NCI-H1417 (cell line): ENCODE results near the gene LRRC31.

ENCODE experiments used
- DNase-seq, 3 experiments: peaks; one replicate each; lab custom pipeline; 2025; lab: John Stamatoyannopoulos, UW

Gene LRRC31

DNA sequence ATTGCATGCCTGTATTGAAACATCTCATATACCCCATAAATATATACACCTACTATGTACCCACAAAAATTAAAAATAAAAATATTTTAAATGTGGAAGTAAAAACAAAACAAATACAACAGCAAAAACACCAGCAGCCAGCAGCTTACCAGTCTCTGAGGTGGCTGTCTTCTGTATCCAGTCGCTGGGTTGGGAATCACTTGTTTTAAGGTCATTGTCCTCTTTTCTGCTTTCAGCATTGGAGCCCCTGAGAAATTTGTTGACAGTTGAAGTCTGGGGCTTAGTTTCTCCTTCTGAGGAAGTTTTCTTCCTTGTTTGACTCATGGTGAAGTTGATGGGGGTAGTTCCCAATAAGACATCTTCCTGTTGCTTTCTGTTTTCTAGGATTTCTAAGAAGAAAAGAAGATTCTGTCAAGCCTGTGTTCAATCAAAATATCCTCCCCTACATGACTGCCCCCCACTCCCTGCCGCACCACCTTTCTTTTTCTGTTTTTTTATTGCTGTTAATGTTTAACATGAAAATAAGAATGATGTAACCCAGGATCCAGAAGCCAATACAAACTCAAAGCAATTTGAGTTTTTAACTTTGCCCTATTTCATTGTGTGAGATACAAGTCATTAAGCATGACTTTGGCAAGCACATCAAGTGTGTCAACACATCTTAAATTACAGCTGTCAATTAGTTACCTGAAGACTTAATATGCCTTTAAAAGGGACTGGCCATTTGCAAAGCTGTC, at the start of gene LRRC31:
TSS of gene LRRC31 (minus strand) at position 452 of the 737 bp plus-strand sequence. CDS start at position 324, 128 bp downstream.
- peak in 1 of 3 experiments; percentile 56 for DNase-seq

DNA sequence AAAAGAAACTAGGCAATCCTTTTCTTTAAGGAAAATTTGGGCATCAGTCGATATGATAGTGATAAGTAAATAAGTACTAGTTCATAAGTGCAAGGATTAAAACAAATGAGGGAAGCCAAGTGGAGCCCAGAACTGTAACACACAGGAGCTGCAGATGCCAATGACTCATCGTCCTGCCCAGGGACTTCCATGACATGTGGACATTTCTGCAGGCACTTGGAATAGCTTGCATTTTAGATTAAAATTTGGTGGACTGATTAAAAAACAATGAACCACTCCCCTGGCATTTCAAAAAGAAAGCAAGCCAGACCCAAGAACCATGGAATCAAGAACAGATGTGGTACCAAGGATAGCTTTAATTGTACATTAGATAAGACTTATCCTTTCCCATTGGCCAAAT, 44.6 kb upstream of the LRRC31 start:
- DNase-seq: no peak

DNA sequence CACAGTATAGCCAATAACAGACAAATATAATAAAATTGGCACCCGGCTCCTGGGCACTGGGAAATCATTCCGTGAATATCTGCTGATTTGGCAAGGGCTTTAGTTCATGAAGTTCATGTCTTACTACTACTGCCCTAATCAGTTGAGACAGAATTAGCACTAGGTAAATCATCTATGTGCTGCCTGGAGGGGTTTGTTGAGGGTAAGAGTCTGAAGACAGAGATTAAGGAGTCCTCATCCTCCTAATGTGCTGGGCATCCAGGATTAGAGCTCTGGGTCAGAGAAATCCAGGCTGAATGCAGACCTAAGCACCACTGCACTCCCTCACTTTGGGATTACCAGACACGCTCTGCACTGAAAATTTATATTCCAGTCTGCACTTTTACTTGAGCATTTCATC, 43.6 kb upstream of the LRRC31 start:
- DNase-seq: no peak

DNA sequence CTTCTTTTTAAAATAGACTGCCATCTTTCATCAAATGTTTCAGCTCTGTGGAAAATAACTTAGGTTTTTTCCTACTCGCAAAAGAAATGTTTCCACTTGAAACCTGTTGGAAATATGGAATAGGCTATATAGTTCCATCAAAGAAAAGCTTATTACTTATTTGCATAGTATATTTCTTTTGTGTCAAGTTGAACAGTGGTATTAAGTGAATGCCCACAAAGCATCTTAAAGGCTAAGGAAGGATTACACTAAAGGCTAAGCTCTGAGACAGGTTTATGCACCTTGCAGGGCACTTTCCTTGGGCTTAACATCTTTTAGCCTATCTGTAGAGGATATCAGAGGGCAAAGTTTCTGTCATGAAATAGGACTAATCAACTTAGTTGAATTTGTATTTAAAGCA, 41.5 kb upstream of the LRRC31 start, which contains the start of gene SAMD7:
TSS of gene SAMD7 (plus strand) at position 301 of the 400 bp plus-strand sequence. CDS start 7,927 bp downstream, outside the sequence.
- DNase-seq: no peak

GRCh38 chr3:169907944-169908343, 38.2 kb upstream of the LRRC31 start:
- no peak for DNase-seq

- no peak for DNase-seq
Observed at GRCh38 chr3:169907476-169907875, 37.7 kb upstream of the LRRC31 start.

DNA sequence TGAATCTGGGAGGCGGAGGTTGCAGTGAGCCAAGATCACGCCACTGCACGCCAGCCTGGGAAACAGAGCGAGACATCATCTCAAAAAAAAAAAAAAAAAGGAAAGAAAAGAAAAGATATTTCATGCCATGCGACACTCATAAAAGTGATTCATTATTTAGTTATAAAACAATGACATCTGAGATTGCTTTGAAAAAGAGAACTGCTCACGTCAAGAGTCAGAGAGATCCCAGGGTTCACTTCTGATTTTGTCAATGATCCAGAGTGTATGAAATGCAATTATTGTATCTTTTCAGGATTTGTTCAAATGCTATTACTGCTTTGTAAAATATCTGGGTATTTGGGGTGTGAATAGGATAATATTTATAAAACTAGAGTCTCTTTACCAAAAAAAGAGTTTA, 35.7 kb upstream of the LRRC31 start:
- DNase-seq: no peak

GRCh38 chr3:169901453-169901852, 31.7 kb upstream of the LRRC31 start:
- DNase-seq: no peak

DNA sequence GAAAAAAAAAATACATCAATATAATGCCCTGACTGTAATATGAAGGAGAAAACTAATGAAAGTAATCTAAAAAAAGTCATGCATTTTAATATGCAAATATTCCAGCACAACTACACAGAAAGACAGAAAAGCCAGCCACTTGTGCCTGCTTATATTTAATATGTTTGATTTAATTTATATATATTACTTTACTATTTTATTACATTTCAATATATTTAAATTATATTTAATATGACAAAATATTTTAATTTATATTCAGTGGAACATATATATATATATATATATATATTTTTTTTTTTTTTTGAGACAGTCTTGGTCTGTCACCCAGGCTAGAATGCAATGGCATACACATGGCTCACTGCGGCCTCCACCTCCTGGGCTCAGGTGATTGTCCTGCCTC, 27.5 kb upstream of the LRRC31 start:
- no peak for DNase-seq

GRCh38 chr3:169895072-169895471, 25.3 kb upstream of the LRRC31 start:
- no peak for DNase-seq

GRCh38 chr3:169894110-169894509, 24.4 kb upstream of the LRRC31 start:
- DNase-seq: no peak

- DNase-seq: no peak
Observed at GRCh38 chr3:169891886-169892285, 22.2 kb upstream of the LRRC31 start.

GRCh38 chr3:169886671-169887070, 16.9 kb upstream of the LRRC31 start:
- no peak for DNase-seq

DNA sequence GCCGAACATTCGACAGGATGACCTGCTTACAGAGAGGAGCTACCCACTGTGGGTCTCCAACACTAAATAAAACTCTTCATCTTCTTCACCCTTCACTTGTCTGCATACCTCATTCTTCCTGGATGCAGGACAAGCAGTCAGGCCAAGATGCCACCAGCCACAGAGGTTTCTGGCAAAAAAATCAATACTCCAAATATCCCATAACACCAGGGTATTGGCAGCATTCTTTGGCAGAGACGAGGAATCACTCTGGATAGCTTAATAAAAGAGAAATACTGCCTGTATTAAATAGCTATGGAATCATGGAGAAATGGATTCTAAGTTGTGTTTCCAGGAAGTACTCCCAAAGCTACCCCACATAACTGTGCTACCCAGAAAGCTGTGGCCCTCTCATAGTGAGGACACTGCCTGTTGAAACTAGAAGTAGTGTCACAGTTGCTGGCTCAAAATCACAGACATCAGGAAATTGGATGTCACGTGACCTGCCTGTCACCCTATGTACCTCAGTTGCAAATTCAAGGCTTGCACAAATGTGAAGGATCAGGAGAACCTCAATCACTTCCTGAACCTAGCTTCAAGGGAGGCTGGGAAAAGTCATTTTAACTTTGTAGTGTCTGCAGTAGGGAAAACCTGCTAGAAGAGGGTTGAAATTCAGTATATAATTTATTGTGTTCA, 11.0 kb upstream of the LRRC31 start:
- DNase-seq: no peak

- no peak for DNase-seq
Observed at GRCh38 chr3:169879845-169880575, 10.3 kb upstream of the LRRC31 start.

- no peak for DNase-seq
Observed at GRCh38 chr3:169879013-169879557, 9.3 kb upstream of the LRRC31 start.

- no peak for DNase-seq
Observed at GRCh38 chr3:169871129-169871886, 1.6 kb upstream of the LRRC31 start.

- no peak for DNase-seq
Observed at GRCh38 chr3:169868369-169868768, 1.4 kb downstream of the LRRC31 start.

GRCh38 chr3:169867584-169868210, 2.0 kb downstream of the LRRC31 start:
- no peak for DNase-seq

DNA sequence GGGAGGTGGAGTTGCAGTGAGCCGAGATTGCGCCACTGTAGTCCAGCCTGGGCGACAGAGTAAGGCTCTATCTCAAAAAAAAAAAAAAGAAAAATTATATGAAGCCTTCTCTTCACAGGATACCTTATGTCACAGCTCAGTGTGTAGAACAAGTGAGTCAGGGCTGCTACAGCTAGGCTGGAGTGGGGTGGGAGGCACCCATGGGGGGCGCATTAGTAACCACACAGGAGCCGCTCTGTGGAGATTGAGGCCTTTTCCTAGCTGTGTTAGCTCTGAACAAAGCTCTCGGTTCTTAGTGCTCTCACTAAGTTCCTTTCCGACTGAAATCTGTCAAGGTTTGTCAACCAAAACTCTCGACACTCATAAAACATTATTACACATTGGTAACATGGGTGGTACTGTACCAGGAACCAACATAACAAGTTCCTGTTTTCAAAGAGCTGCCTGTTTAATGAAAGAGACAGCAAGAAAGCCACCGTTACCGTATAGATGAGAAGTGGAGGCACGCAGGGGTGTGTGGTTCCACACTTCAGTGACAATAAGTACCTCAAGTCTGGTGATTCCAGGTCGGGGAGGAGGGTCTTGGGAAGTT, 4.5 kb downstream of the LRRC31 start:
- no peak for DNase-seq

GRCh38 chr3:169864270-169864669, 5.5 kb downstream of the LRRC31 start:
- DNase-seq: no peak
